ENCODE measurements around the gene CLMN.
A peak's percentile ranks its signal among the peaks of the same experiment; 100 is the strongest.
"Not testable (repeated sequence)": the region's sequence is repeated elsewhere in the genome, so short reads cannot be mapped to it uniquely, and the experiment has no call there.

Gene CLMN

DNA sequence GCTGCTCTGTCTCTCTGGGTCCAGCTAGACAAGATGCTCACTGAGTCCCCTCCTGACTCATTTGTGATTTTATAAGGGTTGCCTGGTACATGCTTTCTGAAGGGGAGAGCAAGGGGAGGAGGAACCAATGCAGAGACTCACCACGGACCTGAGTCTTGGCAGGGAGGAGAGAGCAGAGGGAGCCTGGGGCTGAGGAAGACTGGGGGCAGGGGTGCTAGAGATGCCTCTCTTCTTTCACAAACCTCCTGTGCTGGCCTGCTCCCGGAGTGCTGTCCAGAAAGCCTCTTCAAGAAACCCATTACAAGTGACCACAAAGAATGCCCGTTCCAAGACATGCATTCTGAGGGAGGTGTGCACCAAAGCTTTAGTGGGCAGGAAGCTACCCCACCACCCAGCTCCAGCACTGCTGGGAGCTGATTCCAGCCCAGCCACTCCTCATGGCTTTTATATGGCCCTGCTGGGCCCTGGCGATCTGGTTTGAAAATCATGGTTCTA lies 129.3 kb downstream of the CLMN start:
- no peak for DNase-seq

DNA sequence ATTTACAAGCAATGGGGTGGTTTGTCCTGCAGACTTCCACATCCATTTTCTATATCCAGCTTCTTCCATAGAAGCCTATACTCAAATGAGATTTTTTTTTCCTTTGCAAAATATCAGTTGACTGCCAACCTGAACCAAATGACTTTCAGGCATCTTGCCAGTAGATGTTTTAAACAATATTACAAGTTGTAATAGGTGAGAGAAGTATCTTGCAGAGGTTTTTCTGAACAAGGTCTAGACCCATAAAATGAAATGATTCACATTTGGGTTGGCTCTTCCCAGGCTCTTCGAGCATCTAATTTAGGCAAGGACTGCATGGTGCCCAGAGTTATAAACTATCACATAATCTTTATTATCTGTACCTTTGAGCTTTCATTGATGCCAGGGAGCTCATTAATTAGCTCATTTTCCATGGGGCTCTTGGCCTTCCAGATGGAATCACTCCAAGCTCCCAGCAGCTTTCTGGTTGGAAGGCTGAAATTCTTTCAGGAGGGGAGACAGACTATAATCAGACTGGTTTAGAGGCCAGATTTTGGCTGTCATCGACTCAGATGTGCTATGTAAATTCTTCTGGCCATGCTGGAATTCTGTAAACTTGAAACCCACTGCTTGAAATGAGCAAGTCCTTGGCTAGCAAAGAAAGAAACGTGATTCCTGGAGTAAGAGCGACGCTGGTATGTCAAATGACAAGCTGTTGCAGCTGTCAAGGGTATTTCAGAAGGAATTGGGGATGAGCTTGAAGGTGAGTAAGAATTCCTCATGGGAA lies 130.2 kb downstream of the CLMN start:
- no peak for DNase-seq

- no peak for DNase-seq
Observed at GRCh38 chr14:95188380-95188779, 131.3 kb downstream of the CLMN start.

- DNase-seq, result no peak
Observed at GRCh38 chr14:95185767-95186392, 133.8 kb downstream of the CLMN start.

DNA sequence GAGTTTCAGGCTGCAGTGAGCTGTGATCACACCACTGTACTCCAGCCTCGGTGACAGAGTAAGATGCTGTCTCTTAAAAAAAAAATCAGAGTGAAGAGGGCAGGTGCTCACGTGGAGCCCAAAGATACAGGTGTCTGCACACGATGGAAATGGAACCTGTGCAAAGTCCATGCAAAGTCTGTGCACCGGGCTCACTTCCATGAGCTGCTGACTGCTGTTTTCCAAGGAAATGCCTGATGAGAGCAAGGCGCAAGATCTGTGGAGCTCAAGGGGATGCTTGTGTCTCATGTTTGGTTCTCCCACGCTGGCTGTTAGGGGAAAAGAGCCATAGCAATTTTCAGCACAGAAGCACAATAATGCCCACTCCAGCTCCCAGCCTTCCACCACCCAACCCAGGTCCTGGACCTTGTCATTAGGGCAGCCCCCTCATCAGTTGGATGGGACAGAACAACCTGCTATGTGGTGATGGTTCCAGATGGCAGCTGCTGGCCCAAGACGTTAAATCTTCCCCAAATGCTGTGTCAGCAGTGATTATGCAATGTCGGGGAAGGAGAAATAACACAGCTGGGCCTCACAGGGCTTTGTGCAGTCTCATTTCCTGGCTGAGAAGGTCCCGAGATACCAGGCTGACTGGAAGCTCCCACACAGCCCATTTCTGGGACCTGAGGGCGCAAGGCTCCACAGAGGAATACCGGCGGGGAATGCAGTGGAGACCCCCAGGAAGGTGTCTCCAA lies 134.5 kb downstream of the CLMN start:
- peak in 1 of 14 donors; percentile 26 for DNase-seq

DNA sequence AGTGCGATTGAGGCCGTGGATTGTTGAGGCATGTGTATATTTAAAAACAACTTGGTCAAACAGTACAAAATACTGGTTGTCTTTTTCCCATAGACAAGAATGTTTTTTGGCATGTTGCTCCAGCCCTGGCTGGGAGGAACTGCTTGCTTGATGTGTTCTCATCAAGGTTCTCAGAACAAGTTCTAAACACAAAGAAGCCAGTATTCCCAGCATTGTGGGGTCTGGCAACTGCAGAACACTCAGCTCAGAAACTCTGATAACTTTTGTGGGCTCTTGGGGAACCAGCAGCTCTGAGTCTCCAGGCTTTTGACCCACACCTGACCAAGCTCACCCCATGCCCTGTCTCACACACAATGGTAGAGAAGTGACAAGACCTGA lies 135.3 kb downstream of the CLMN start:
- no peak for DNase-seq

DNA sequence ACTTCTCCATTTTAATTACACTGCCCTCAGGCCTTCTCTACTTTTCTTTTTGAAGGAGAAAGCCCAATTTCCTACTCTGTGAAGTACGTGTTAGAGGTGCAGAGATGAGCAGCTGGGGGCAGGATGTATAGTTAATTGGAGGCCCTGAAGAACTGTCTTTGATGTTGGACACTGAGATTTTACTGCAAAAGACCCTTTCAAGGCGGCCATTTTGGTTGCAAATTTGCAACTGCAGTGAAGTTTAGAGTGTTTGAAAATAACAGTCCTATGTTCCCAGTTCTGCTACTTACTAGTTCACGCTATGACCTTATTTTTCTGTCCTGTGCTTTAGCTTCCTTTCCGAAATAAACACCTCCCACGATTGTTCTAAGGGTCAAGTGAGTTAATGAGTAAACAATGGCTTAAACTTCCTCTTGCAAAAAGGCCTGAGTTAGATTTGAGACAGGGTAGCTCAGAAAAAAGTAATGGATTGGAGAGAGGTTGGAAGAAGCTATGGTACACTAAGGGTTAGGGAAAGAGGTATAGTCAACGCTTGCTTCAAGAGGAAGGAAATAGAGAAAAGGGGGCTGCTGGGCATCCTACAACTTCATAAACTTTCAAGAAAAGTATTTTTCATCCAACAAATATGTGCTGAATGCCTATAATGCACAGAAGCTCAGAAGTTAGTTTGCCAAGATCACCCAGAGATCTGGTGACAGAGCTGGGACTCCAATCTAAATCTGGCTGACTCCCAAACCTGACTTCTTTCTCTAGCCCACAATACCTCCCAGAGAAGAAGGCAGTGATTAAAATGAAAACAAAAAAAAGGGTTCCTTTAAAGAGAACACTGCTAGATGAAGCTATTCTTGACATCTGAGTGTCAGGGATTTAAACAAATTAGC lies 135.9 kb downstream of the CLMN start:
- DNase-seq, result no peak

DNA sequence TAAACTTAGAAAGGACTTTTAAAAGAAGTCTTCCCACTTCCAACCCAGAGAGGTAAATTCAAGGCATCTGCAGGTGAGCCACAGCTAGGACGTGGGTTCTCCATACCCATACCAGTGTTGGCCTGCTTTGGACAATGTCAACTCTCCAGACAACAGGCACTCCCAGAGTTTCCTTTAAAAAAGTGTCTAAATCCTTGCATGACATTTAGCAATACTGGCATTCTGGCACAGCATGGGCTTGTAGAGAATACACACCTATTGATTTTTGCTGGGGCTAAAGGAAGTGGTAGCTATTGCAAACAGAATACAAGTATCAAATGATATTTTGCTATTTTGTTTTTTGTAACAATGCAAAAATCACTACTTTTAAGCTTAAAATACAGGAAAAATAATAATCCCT lies 136.6 kb downstream of the CLMN start:
- DNase-seq, result no peak

GRCh38 chr14:95182379-95182778 lies 137.3 kb downstream of the CLMN start:
- no peak for DNase-seq

DNA sequence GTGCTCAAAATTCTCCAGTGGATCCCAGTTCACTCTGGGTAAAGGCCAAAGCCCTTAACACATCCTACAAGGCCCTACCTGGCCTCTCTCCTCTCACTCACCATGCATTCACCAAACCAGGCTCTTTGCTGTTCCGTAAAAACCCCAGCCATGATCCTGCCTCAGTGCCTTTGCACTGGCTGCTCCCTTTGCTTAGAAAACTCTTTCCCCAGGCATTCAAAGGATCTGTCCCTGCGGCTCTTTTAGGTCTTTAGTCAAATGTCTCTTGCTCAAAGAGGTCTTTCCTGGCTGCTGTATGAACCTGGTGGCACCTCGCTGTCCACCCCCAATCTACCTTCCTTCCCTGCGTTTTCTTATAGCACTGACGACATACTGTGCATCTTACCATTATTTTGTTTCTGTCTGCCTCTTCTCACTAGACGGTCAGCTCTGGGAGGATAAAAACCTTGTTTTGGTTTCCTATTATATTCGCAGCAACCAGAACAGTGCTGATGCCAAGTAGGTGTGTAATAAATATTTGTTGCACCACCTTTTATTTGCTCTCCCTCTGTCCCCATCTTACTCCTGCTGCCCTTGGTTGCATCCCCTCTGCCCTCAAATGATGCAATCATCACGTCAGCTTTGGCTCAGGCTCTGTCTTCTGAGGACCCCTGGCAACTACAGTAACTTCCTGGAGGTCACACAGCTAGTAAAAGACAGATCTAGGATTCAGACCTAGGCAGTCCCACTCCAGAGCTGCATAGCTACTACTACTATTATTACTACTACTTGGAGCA lies 138.6 kb downstream of the CLMN start:
- no peak for DNase-seq

GRCh38 chr14:95175670-95176069 lies 144.0 kb downstream of the CLMN start:
- not testable (repeated sequence) for DNase-seq

DNA sequence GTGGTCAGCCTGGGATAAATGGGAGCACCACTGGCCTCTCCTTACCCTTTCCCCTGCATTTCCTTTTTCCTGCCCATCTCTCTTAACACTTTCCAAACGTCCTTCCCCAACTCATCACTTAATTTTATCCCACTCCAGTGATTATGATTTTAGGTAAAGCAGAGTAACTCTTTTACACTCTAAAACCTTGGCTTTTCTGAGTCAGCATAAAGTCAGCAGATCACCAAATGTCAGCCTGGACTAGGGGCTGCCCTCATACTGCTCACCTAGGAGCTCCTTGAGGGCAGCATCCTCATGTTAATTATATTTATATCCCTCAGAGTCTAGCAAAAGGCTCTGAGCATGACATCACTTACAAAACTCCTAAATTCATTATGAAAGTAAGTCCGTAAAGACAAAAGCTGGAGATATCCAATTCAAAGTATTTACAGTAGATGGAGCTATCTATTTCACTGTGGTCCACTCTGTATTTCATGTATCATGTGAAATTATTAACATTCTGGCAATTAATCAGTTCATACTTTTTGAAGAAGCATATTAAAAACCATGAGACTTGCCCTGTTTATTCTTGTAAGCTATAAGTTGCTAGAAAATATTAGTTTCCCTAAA lies 145.4 kb downstream of the CLMN start:
- DNase-seq, result no peak

- no peak for DNase-seq
Observed at GRCh38 chr14:95173518-95173917, 146.2 kb downstream of the CLMN start.

DNA sequence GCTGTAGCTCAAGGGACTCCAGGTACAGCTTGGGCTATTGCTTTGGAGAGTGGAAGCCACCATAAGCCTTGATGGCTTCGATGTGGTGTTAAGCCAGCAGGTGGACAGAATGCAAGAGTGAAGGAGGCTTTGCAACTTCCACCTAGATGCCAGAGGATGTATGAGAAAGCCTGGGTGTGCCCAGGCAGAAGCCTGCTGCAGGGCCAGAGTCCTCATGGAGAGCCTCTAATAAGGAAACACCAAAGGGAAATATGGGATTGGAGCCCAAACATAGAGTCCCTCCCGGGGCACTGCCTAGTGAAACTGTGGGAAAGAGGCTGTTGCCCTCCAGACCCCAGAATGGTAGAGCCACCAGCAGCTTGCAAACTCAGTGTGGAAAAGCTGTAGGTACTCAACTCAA lies 152.5 kb downstream of the CLMN start:
- DNase-seq, result no peak

DNA sequence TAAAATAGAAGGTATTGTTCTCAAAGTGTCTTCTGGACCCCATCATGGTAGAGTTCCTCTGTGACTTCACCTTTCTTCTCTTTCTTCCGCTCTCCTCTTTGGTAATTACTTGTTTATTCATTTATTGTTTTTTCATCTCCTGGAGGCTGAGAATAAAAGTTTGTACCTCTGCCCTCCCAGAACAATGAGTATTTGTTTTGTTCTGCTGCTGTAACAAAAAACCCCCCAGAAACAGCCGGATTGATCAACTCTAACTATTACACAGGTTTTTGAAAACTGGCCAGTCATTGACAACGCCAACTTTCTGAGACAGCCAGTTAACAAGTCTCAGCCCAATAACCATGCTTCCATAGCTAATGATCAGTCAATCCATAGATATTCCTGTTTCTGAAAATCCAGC lies 154.2 kb downstream of the CLMN start:
- DNase-seq, result no peak

GRCh38 chr14:95164506-95164905 lies 155.2 kb downstream of the CLMN start:
- no peak for DNase-seq

DNA sequence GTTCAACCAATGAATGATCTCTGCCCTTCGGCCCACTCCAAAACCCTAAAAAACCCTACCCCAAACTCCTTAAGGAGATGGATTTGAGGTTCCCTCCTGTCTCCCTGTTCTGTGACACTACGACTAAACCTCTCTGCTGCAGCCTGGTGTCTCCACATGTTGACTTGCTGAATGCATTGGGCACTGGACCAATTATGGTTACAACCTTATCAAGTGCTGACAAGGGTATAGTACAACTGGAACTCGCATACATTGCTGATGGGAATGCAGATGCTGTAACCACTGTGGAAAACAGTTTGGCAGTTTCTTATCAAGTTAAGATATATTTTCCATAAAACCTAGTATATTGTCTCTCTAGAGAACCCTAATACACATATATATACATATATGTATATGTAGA lies 156.0 kb downstream of the CLMN start:
- no peak for DNase-seq

- DNase-seq, result no peak
Observed at GRCh38 chr14:95163132-95163531, 156.6 kb downstream of the CLMN start.

DNA sequence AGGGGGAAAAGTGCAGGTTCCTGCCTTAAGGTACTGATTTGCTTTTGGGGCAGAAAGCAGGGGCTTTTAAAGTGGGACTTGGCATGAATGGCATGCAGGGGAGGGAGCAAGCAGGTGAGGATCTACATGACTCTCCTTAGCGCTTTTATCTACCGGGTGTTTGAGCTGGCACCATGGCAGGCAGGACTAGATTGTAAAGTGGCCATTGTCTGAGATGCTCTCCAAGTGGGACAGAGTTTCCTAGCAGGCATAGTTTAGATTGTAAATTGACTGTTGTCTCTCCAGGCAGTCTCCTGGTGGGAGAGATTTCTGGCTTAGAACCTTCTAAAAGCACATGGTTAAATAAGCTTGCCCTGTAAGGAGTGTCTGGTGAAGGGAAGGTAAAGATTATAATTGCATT lies 157.1 kb downstream of the CLMN start:
- no peak for DNase-seq

DNA sequence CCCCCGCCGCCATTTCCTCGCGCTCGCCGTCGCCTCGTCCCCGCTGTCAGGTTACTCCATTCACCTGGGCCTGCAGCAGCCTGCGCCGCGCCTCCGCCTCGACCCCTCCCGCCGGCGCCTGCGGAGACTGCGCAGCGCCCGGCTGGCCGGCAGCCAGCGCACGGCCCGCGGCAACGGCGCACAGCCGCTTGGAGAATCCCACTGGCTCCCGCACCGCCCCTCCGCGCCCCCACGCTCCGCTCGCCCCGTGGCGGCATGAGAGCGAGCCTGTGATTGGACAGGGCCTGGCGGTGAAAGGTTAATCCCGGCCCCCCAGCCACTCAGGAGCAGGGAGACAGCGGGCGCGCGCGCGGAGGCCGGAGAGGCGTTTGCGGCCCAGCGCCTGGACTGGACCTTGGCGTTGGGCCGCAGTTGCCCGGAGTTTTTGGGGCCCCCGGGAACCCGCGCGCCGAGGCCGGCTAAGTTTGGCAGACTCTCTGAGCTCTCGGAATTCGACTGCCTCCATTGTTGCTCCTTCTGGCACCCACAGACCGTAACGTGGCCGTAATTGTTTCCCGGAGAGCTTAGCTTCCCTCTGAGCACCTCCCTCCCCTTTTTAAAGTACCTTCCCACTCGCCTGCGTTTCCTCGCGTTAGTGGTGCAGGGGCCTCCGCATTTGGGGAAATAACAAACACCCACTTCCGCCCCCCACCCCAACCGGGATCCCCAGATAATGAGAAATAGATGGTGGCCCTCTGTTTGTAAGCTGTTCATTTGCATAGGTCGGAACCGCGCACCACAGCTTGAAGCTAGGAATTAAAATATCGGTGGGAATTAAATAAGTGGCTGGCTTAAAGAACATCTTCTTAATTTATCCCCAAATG lies 162.2 kb downstream of the CLMN start, which contains the start of gene DICER1:
Gene DICER1, minus strand, starts transcription at position 203 of the 863 bp plus-strand sequence. CDS start 24,071 bp downstream, outside the sequence.
- DNase-seq, result peak; percentile 83 to 99 (median 96)
